C4-2B (cell line): Measurements from ENCODE around the gene RBM14.

Source experiments
- H3K27ac ChIP-seq: fragments of 450-650 bp; 2 replicates; pipeline ENCODE4 v1.5.1; 2017
- ZFX ChIP-seq: fragments of 450-650 bp; IDR thresholded peaks from 2 replicates; pipeline ENCODE4 v1.6.1; 2017
- TF ChIP-seq, protein P1 (sequence below): fragments of 450-650 bp; conservative IDR thresholded peaks from 2 replicates; pipeline ENCODE4 v1.5.1; 2017; ENCODE audit warnings: mild to moderate bottlenecking

The RBM14 gene

DNA sequence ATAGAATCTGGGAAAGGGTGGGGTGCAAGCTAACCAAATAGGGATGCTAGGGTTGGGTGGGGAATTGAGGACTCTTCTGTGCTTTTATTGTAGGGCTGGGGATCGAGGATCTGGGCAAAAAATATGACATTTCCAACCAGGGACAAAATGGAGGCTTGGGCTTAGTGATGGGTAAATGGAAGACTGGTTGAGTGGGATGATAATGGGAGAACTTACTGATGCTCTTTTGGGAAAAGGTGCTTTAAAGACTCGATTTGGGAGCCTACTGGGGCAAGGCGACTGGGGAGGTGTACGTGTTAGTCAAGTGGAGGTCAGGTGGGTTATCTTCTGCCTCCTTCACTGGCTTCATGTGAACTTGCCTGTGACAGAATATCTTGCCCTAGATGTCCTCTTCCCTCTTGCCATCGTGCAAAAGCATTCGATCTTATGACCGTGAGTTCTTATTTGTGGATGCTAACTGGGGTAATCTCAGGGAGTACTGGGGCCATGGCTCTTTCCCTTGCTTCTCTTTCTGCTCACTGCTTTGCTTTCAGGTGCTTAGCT lies 11.7 kb downstream of the RBM14 start:
- H3K27ac ChIP-seq, result no peak overlapping the region
- no peak for TF ChIP-seq ZFX
- TF ChIP-seq, protein P1, sequence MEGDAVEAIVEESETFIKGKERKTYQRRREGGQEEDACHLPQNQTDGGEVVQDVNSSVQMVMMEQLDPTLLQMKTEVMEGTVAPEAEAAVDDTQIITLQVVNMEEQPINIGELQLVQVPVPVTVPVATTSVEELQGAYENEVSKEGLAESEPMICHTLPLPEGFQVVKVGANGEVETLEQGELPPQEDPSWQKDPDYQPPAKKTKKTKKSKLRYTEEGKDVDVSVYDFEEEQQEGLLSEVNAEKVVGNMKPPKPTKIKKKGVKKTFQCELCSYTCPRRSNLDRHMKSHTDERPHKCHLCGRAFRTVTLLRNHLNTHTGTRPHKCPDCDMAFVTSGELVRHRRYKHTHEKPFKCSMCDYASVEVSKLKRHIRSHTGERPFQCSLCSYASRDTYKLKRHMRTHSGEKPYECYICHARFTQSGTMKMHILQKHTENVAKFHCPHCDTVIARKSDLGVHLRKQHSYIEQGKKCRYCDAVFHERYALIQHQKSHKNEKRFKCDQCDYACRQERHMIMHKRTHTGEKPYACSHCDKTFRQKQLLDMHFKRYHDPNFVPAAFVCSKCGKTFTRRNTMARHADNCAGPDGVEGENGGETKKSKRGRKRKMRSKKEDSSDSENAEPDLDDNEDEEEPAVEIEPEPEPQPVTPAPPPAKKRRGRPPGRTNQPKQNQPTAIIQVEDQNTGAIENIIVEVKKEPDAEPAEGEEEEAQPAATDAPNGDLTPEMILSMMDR, result no peak

DNA sequence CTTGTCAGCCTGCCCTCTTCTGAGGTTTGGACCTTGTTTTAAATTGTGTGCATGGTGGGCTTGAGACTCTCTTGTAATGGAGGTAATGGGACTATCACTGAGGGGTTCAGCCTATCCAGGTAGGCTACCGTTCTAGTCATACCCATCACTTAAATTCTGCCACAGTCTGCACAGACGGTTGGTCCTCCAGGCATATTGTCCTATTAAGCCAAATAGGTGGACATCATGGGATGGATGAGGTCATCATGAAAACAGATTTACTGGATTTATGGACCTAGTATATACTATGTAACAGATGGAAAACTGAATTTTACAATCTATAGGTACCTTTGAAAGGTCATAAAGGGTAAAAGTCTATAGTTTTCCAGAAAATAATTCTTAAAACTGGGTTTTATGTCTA lies 12.9 kb downstream of the RBM14 start:
- no peak overlapping the region for H3K27ac ChIP-seq
- TF ChIP-seq ZFX, result no peak
- TF ChIP-seq, protein P1, result no peak

DNA sequence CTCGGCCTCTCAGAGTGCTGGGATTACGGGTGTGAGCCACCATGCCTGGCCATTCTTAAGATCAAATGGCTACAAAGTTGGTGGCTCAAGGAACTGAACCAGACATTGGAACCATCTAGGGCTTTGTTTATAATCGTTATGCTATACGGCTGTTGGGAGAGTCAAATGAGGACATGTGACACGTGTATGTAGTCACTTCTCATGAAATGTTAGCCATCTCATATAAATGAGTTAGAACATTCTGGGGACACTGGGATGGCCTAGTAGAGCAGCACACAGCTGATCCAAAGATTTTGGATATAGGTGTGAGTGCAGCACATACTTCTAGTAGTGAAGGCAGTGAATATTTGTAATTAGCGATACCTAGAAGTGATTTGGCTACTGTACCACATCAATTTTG lies 15.5 kb downstream of the RBM14 start:
- TF ChIP-seq, protein P1, result no peak
- no peak for TF ChIP-seq ZFX
- H3K27ac ChIP-seq, result no peak overlapping the region

DNA sequence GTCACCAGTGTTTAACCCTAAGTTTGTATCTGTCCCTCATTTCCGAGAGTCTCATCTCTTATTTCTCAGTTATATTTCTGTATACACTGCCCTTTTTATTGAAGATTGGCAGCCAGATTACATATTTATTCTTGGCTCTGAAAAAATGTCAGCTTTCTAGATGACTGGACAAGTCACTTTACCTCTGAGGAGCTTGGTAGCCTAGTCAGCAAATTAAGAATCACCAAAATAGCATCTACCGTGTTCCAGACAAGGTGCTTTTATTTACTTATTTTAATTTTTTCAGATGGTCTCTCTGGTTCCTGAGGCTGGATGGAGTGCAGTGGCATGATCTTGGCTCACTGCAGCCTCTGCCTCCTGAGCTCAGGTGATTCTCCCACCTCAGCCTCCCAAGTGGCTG lies 16.5 kb downstream of the RBM14 start:
- H3K27ac ChIP-seq, result no peak overlapping the region; the same call in 1 of the 2 replicates
- TF ChIP-seq, protein P1, result no peak
- no peak for TF ChIP-seq ZFX

DNA sequence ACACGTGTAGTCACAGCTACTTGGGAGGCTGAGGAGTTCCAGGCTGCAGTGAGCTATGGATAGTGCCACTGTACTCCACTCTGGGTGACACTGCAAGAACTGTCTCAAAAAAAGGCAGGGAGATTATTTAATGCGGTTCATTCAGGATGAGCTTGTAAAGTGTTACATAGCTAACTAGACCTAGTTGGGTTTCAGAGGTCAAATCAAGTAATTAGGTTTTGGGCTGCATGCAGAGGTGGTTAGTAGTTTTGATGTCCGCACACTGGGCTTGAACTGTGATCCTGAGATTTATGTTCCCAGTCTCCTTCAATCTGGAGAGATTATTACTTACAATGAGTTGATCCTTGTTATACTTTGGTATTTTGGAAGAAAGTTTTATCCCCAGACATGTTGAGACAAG lies 20.0 kb downstream of the RBM14 start:
- no peak overlapping the region; the same call in 1 of the 2 replicates for H3K27ac ChIP-seq
- TF ChIP-seq ZFX, result no peak
- TF ChIP-seq, protein P1, result no peak

DNA sequence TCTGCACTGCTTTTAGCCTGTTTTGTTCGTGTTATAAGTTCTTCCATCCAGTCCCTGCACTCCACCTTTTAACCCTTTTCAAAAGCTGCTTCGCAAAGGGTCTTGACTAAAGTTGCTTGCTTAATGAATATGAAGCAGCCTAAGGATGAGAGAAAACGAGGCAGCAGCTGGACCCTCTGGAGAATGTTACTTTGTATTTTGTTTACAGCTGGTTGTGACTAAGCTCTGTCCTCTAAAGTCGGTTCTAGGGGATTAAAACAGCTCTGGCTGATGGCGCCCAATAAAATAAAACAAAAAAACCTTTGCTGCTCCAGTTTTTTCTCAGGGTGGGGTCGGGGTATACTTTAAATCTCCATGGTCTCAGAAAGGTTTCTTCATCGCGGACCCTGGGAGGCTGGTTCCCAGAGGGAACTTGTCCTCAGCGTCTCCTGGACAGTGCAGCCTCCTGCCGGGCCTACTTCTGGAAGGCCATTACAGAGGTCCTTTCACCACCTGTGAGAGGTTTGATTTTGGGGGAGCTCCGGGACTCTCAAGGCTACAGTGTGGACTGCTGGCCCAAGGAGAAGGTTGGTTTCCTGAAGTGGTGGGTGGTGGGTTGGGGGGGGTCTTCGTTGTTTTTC lies 21.2 kb downstream of the RBM14 start:
- TF ChIP-seq, protein P1, result no peak
- TF ChIP-seq ZFX, result peak; percentile 37; the same call in 1 of the 2 replicates
- peak overlapping the region; percentile 94 for H3K27ac ChIP-seq

DNA sequence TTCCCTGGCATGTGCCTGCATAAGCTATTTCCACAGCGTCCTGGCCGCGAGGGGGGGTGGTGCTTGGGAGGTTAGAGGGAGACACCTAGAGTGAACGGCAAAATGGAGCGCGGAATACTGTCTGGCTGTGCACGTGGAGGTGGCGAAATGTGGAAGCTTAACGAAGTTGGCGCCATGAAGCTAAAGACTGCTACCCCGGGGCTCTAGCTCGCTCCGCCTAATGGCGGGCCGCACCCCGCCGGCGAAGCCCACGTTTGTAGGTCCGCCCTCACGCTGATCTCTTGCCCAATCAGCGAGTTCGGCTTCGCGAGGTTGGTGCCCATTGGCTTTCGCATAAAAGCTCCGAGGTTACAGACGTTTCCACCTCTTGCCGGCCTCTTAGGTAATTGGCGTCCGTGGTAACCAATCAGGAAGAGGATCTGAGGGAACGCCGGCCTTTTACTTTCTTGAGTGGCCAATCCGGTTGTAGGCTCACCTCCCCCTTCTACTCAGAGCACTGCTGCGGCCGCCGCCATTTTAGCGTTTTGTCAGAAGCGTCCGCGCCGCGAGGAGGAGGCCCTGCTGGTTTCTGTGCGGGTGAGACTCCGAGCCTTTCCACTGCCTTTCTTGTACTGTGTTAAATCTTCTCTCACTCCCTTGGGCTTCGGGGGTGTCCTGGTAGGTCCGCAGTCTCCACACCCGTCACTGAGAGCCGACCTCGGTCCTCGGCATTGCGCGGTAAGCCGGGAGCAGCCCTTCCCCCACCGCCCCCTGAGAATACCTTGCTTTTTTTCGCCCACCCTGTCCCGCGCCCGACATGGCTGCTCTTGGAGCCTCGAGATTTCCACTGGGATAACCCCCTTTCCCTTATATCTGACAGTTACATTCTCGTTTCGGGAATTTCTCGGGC lies 22.0 kb downstream of the RBM14 start, which contains the start of gene RBM4:
Gene RBM4, plus strand, starts transcription at position 527 of the 889 bp plus-strand sequence. CDS start 1,009 bp downstream, outside the sequence.
- H3K27ac ChIP-seq, result peak within 1 kb of the TSS; percentile 94
- no peak for TF ChIP-seq ZFX
- TF ChIP-seq, protein P1, result no peak
